PC-3 (cell line): Measurements from ENCODE around the gene ITGB4. TPM values are rescaled to one million over a fixed set of nuclear protein-coding genes. Genes with fewer than 3 reads are reported as not detected.

Experiments
- ATAC-seq: fragments of 200-7000 bp; cut with Tn5 transposase; 2 replicates; pipeline ENCODE4 v1.9.1; 2020; ENCODE audit warnings: mild to moderate bottlenecking, moderate library complexity
- BruUV-seq: library from RNA; stranded (reverse); fragments of 400-500 nt; replicated peaks from 2 replicates; lab custom pipeline; 2021; lab: Mats Ljungman, UMichigan
- CTCF ChIA-PET: fragments of 300-600 bp; sonication (Branson Sonifier 250); formaldehyde crosslinking; loops from one replicate; lab custom pipeline; 2022; ENCODE audit warnings: antibody characterized with exemption; lab: Charles Lee
- POLR2A ChIA-PET: fragments of 300-600 bp; sonication (Branson Sonifier 250); formaldehyde crosslinking; loops from one replicate; lab custom pipeline; 2022; ENCODE audit warnings: antibody characterized with exemption; ENCODE audit not compliant: unreplicated experiment; lab: Charles Lee
- DNase-seq: peaks from one replicate; pipeline ENCODE4 v3.0.0-alpha.2; 2015
- H2AFZ ChIP-seq: fragments of 300-600 bp; sonication (generic); 2 replicates; pipeline ENCODE4 v1.6.0; 2016; ENCODE audit warnings: antibody characterized with exemption, low read length
- H3F3A ChIP-seq: fragments of 300-600 bp; sonication (generic); one replicate; pipeline ENCODE4 v1.6.0; 2017; ENCODE audit warnings: antibody characterized with exemption, low read length, control low read depth, mild to moderate bottlenecking; ENCODE audit not compliant: unreplicated experiment
- H3K27ac ChIP-seq: fragments of 300-600 bp; sonication (generic); 2 replicates; pipeline ENCODE4 v1.5.1; 2016; ENCODE audit warnings: mild to moderate bottlenecking, low read length
- H3K27me3 ChIP-seq: fragments of 300-600 bp; sonication (generic); 2 replicates; pipeline ENCODE4 v1.6.1; 2016; ENCODE audit warnings: low read length, mixed read lengths
- H3K36me3 ChIP-seq: fragments of 300-600 bp; sonication (generic); 2 replicates; pipeline ENCODE4 v1.6.1; 2016; ENCODE audit warnings: low read depth, mixed run types, low read length, mixed read lengths
- H3K4me1 ChIP-seq: fragments of 300-600 bp; sonication (generic); 2 replicates; pipeline ENCODE4 v1.5.1; 2016; ENCODE audit warnings: low read length; ENCODE audit not compliant: insufficient read depth
- H3K4me2 ChIP-seq: fragments of 300-600 bp; sonication (generic); 2 replicates; pipeline ENCODE4 v1.6.0; 2016; ENCODE audit warnings: low read length
- H3K4me3 ChIP-seq: fragments of 300-600 bp; sonication (generic); 2 replicates; pipeline ENCODE4 v1.5.1; 2016; ENCODE audit warnings: mild to moderate bottlenecking, low read length, mixed read lengths
- H3K79me2 ChIP-seq: fragments of 300-600 bp; sonication (generic); 2 replicates; pipeline ENCODE4 v1.6.1; 2017; ENCODE audit warnings: low read length, mixed read lengths
- H3K9ac ChIP-seq: fragments of 300-600 bp; sonication (generic); 2 replicates; pipeline ENCODE4 v1.6.0; 2016; ENCODE audit warnings: mild to moderate bottlenecking, low read length
- H3K9me2 ChIP-seq: fragments of 300-600 bp; sonication (generic); replicated peaks from 2 replicates; pipeline ENCODE4 v1.6.1; 2016; ENCODE audit warnings: mixed run types, low read length, mixed read lengths
- H3K9me3 ChIP-seq: fragments of 300-600 bp; sonication (generic); 2 replicates; pipeline ENCODE4 v1.6.1; 2016; ENCODE audit warnings: low read length, mixed read lengths
- H4K20me1 ChIP-seq: fragments of 300-600 bp; sonication (generic); 2 replicates; pipeline ENCODE4 v1.6.1; 2016; ENCODE audit warnings: low read length, mixed read lengths
- CTCF ChIP-seq: fragments of 300-600 bp; sonication (generic); conservative IDR thresholded peaks from 2 replicates; pipeline ENCODE4 v1.5.1; 2017; ENCODE audit warnings: antibody characterized with exemption, low read depth, mild to moderate bottlenecking, low read length
- EZH2 ChIP-seq: fragments of 300-600 bp; sonication (generic); IDR thresholded peaks from one replicate; pipeline ENCODE4 v1.6.1; 2017; ENCODE audit warnings: antibody characterized with exemption, mild to moderate bottlenecking, low read length; ENCODE audit not compliant: unreplicated experiment
- EZH2phosphoT487 ChIP-seq: fragments of 300-600 bp; sonication (generic); IDR thresholded peaks from 2 replicates; pipeline ENCODE4 v1.6.1; 2018; ENCODE audit warnings: mild to moderate bottlenecking, antibody characterized with exemption, low read length, borderline replicate concordance
- intact Hi-C: fragments of 100-400 bp; cut with micrococcal nuclease; formaldehyde crosslinking; loops from 2 replicates; pipeline ENCODE4 v1.9.0; 2023
- total RNA-seq: library from RNA; depleted of rRNA; stranded (reverse); fragments of >200 nt; gene quantifications from 2 replicates; pipeline ENCODE4 v1.2.3, GENCODE V29; 2014

ITGB4 gene
- total RNA-seq, 1 experiment from 2014 or later, result 273 TPM

GRCh38 chr17:75680431-75680830 is 40.8 kb upstream of the ITGB4 start:
- Histone ChIP-seq H3K79me2 (peaks cover 74% of the 10 kb centered on the region), H3K9me3 (no peaks in the 10 kb centered on the region), H3F3A (peaks cover 18% of the 10 kb centered on the region), H3K9me2 (no peaks in the 10 kb centered on the region), H2AFZ (no peak overlapping the region), H3K27ac (peak overlapping the region; percentile 39), H3K4me2 (peak overlapping the region; percentile 64), H3K4me1 (peaks cover 63% of the 10 kb centered on the region), H4K20me1 (no peaks in the 10 kb centered on the region), H3K27me3 (no peaks in the 10 kb centered on the region), H3K4me3 (no peak overlapping the region), H3K36me3 (peaks cover 32% of the 10 kb centered on the region; the same call in 1 of the 2 replicates), H3K9ac (no peak overlapping the region)
- ChIA-PET POLR2A (interaction anchor here (0.5 to 0.9 kb wide), 3 partner anchors 14 to 58 kb away, joined by 3 to 5 read pairs (median 4); no protein-coding TSS in a partner anchor), CTCF (interaction anchor here (0.6 to 2.8 kb wide), 14 partner anchors 9 to 196 kb away, joined by 3 to 42 read pairs (median 6); partner anchors contain the start of gene SMIM5)
- ATAC-seq (no peak), DNase-seq (no peak)
- TF ChIP-seq CTCF, result no peak
- TF ChIP-seq EZH2phosphoT487, result no peak
- TF ChIP-seq EZH2, result no peak
- no TSS peak for BruUV-seq
- intact Hi-C loops, result no loop called here

- Histone ChIP-seq H3K4me1 (peaks cover 68% of the 10 kb centered on the region), H3K27ac (peak overlapping the region; percentile 0; the same call in 1 of the 2 replicates), H2AFZ (no peak overlapping the region), H3K4me3 (no peak overlapping the region), H3F3A (peaks cover 14% of the 10 kb centered on the region), H3K36me3 (peaks cover 27% of the 10 kb centered on the region; the same call in 1 of the 2 replicates), H3K9me3 (no peaks in the 10 kb centered on the region), H4K20me1 (no peaks in the 10 kb centered on the region), H3K9me2 (no peaks in the 10 kb centered on the region), H3K9ac (no peak overlapping the region), H3K4me2 (0 out of 2 replicates have a peak overlapping the region, but pooled peaks have one; percentile 7), H3K27me3 (no peaks in the 10 kb centered on the region), H3K79me2 (peaks cover 74% of the 10 kb centered on the region)
- POLR2A ChIA-PET, result interaction anchor here (0.5 to 0.6 kb wide), 3 partner anchors 26 to 77 kb away, joined by 3 to 7 read pairs (median 3); partner anchors contain the start of gene ITGB4
- CTCF ChIA-PET, result interaction anchor here (0.8 to 2.8 kb wide), 2 partner anchors 26 to 67 kb away, joined by 3 to 42 read pairs; no protein-coding TSS in a partner anchor
- intact Hi-C loops, result no loop called here
- ATAC-seq, result no peak
- DNase-seq, result peak; percentile 60
- TF ChIP-seq EZH2phosphoT487, result no peak
- TF ChIP-seq EZH2, result no peak
- no peak for TF ChIP-seq CTCF
- no TSS peak for BruUV-seq
These were observed 40.0 kb upstream of the ITGB4 start for GRCh38 chr17:75681289-75681688.

GRCh38 chr17:75683583-75683982 is 37.7 kb upstream of the ITGB4 start:
- DNase-seq (peak; percentile 97), ATAC-seq (peak; percentile 78)
- TF ChIP-seq CTCF, result no peak
- no peak for TF ChIP-seq EZH2
- no peak for TF ChIP-seq EZH2phosphoT487
- peaks cover 9% of the 10 kb centered on the region for H3F3A ChIP-seq
- H3K9me3 ChIP-seq, result no peaks in the 10 kb centered on the region
- H3K9ac ChIP-seq, result peak overlapping the region; percentile 44
- CTCF ChIA-PET, result interaction anchor here (0.7 to 1.8 kb wide), 6 partner anchors 10 to 66 kb away, joined by 3 to 7 read pairs (median 4); partner anchors contain the start of gene SMIM5
- H3K9me2 ChIP-seq, result no peaks in the 10 kb centered on the region
- H3K4me3 ChIP-seq, result peak overlapping the region; percentile 36
- H4K20me1 ChIP-seq, result no peaks in the 10 kb centered on the region
- H3K4me2 ChIP-seq, result peak overlapping the region; percentile 77
- H3K27ac ChIP-seq, result peak overlapping the region; percentile 88
- intact Hi-C loops, result no loop called here
- peaks cover 80% of the 10 kb centered on the region for H3K79me2 ChIP-seq
- no peak overlapping the region for H2AFZ ChIP-seq
- no TSS peak for BruUV-seq
- POLR2A ChIA-PET, result interaction anchor here (0.7 to 1.2 kb wide), 2 partner anchors 23 to 134 kb away, joined by 3 read pairs; no protein-coding TSS in a partner anchor
- no peaks in the 10 kb centered on the region for H3K27me3 ChIP-seq
- H3K4me1 ChIP-seq, result peaks cover 80% of the 10 kb centered on the region
- H3K36me3 ChIP-seq, result peaks cover 16% of the 10 kb centered on the region; the same call in 1 of the 2 replicates
